HG03097 (cell line): ENCODE results near the gene RFX1.
"Not testable (repeated sequence)": the region's sequence is repeated elsewhere in the genome, so short reads cannot be mapped to it uniquely, and the experiment has no call there.

Experiments
- ATAC-seq: cut with Tn5 transposase; IDR thresholded peaks from one replicate; pipeline ENCODE4 v1.9.1; 2021; ENCODE audit not compliant: unreplicated experiment, low FRiP score

Gene RFX1

GRCh38 chr19:13938301-13939064 lies 67.6 kb downstream of the RFX1 start, which contains the start of gene PODNL1:
PODNL1 (minus strand) TSS chr19:13938417; CDS start chr19:13938181, 236 bp downstream.
- no peak for ATAC-seq

DNA sequence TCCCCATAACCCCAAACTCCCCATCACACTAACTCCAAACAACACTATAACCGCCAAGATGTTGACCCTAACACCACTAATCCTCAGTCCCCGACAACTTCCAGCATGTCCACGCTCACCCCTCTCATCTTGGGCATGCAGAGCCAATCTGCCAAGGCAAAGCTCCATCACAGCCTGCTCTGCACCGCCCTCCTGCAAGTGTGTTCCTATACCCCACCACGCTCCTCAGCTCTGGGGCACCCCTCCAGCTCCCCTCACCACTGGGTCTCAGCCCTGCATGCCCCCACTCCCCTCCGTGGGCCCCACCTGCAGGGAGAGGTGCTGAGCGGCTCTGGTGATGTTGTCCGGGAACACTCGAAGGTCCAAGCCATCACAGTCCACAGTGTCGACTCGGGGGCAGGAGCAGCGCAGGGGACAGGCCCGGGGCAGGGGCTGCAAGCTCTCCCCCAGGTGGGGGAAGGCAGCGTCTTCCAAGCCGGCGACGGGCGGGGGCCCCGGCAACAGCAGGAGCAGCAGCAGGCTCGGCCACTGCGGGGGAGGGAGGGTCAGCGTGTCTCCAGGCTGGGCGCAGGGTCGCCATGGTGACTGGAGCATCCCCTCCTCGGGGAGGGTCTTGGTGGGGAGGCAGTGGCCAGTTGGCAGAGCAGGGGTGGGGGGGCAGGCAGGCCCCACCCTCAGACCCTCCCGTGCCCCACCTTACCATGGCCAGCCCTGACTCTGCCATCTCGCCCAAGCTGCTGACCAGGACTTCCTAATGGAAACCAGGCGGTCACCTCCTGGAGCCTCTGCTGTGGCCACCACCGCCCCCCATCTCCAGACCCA lies 68.4 kb downstream of the RFX1 start:
- ATAC-seq: no peak

DNA sequence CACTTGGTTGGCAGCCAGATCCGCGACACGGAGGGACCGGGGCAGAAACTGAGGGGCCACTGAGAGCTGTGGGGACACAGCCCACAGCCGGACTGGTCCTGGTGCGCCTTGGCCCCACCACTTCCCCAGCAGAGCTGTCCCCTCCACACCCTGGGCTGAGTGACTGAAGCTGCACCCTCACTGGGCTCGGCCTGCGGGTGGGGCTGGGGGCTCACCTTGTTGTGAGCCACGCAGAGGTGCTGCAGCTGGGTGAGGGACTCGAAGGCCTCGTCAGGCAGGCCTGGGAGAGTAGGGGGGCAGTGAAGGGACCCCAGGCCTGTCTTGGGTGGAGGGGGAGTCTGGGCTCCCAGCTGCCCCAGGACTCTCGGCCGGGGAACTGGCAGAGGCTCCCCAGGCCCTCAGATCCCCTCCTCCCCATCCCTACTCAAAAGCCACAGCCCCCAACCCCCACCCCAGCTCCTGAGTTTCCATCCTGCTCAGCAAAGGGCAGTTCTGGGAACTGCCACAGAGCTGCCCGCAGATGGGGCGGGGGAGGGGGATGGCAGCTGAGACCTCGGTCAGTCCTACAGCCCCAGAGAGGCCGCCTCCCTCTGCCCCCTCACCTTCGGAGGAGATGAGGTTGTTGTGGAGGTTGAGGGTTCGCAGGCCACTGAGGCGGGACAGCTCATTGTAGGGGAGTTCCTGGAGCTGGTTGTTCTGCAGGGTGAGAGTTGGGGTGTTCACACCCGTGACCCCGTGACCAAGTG lies 70.2 kb downstream of the RFX1 start:
- ATAC-seq: no peak

GRCh38 chr19:13934785-13935109 lies 71.4 kb downstream of the RFX1 start:
- ATAC-seq: no peak

DNA sequence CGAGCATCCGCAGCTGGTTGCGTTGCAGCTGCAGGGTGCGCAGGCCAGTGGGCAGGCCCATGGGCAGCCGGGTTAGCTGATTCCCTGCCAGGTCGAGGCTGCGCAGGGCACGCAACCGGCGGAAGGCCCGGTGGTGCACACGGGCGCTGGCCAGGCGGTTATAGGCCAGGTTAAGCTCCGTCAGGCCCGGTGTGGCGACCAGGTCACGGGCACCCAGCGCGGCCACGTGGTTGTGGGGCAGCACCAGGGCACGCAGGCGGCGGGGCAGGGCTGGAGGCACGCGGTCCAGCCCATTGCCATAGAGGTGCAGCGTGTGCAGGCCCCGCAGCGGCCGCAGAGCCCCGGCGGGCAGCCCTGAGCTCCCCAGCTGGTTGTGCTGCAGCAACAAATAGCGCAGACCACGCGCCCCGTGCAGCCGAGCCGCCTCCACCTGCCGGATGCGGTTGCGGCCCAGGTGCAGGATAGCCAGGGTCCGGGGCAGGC lies 73.2 kb downstream of the RFX1 start:
- ATAC-seq: no peak

DNA sequence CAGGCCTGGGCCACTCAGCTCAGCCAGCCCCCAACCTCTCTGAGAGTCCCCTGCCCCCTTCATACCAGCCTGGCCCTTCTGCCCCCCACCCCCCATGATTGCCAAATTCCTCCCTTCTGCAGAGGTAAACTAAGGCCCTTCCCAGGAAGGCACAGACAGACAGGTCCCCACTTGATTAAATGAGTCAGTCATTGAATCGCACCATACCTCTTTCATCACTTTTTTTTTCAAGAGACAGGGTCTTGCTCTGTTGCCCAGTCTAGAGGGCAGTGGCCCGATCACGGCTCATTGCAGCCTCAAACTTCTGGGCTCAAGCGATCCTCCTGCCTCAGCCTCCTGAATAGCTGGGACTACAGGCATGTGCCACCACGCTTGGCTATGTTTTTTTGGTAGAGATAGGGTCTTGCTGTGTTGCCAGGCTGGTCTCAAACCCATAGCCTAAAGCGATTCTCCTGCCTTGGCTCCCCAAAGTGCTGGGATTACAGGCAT lies 73.9 kb downstream of the RFX1 start:
- no peak for ATAC-seq

GRCh38 chr19:13931391-13932148 lies 74.5 kb downstream of the RFX1 start:
- no peak for ATAC-seq

DNA sequence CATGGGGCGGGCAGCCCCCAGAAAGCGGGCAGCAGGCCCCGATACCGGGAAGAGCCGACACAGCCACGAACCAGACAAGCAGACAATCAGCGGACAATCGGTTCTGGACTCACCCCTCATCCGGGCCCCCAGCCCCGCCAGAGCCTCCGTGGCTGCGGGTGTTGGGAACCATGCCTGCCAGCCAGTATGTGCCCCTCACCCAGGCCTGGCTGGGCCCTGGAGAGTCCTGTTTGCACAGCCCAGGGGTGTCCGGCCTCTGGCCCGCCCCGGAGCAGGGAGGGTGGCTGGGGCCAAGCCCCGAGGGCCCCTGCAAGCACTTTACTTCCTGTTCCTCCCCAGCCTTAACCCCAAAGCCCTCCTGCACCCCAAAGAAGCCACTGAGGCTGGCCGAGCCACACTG lies 75.7 kb downstream of the RFX1 start:
- no peak for ATAC-seq

GRCh38 chr19:13929956-13930355 lies 76.2 kb downstream of the RFX1 start:
- ATAC-seq: no peak

DNA sequence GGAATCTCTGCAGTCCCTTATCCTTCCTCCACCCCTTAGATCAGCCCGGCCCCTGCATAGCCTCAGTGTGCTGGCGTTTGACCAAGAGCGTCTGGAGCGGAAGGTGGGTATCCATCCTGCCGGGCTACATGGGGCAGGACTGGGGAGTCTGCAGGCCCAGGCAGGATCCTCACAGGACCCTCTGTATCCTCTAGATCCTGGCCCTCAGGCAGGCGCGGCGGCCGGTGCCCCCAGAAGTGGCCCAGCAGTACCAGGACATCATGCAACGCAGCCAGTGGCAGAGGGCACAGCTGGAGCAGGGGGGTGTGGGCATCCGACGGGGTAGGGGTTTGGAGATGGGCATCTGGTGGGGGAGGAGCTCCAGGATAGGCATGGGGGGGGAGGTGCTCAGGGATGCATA lies 76.8 kb downstream of the RFX1 start:
- ATAC-seq: no peak

DNA sequence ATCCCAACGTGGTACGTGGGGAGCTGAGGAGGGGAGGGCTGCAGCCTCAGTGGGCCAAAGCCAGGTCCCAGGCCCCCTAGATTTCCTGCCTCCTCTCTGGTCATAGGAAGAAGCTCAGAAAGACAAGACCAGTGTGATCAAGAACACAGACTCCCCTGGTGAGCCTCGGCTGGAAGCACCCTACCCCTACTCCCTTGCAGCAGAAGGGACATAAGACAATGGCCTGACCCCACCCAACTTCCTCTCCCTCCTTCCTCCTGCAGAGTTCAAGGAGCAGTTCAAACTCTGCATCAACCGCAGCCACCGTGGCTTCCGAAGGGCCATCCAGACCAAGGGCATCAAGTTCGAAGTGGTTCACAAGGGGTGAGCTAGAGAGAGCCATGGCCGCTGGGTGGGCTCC lies 79.4 kb downstream of the RFX1 start:
- ATAC-seq: no peak

GRCh38 chr19:13926010-13926409 lies 80.1 kb downstream of the RFX1 start:
- ATAC-seq: no peak

- ATAC-seq: no peak
These were observed 82.7 kb downstream of the RFX1 start for GRCh38 chr19:13923194-13923987.

GRCh38 chr19:13922118-13922517 lies 84.0 kb downstream of the RFX1 start:
- not testable (repeated sequence) for ATAC-seq

DNA sequence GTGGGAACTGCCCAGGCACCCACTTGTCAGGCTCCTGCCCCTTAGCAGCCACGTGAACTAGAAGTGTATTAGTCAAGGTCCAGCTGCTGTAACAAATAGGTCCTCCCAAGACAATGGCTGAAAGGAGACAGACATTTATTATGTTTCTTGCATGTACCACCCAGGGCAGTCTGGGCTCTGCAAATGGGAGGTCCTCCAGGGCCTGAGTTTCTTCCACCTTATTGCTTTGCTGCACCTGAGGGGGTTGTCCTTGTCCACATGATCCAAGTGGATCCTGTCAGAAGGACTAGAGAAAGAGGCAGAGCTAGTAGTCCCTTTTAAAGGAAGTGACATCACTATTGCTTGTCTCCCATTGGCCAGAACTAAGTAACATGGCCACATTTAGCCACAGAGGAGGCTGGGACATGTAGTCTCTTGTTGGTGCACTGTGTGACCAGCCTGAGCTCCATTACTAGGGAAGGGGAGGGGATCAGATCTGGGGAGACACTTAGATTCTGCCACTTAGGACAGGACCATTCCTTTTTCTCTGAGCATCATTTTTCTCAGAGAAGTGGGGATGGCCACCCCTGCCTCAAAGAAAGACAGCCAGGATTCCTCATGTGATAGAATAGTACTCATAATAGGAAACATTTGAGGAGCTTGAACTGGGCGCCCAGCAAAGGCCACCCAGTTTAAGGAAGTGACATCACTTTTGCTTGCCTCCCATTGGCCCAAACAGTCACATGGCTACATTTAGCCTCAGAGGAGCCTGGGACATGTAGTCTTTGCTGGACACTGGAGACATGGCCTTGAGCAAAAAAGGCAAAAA lies 85.0 kb downstream of the RFX1 start:
- no peak for ATAC-seq

GRCh38 chr19:13920524-13920923 lies 85.6 kb downstream of the RFX1 start:
- ATAC-seq: no peak

DNA sequence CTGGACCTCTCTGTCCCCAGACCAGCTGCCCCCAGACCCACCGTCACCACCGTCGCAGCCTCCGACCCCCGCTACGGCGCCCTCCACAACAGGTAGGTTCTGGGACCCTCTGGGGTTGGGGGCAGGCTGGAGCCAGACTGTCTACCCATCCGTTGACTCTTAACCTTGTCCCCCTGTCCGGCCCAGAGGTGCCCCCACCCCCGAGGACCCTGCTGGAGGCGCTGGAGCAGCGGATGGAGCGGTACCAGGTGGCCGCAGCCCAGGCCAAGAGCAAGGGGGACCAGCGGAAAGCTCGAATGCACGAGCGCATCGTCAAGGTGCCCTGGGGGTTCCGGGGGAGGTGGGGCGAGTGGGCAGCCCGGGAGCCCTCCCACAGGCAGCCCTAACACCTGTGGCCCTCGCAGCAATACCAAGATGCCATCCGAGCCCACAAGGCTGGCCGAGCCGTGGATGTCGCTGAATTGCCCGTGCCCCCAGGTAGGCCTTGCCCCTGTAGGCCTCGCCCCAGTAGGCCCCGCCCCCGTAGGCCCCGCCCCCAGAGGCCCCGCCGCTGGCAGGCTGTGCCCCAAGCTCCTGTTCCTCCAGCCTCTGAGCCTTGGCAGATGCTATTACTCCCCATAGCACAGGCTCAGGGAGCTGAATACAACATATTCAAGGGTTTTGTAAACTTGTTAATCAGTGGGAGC lies 87.3 kb downstream of the RFX1 start:
- ATAC-seq: no peak

DNA sequence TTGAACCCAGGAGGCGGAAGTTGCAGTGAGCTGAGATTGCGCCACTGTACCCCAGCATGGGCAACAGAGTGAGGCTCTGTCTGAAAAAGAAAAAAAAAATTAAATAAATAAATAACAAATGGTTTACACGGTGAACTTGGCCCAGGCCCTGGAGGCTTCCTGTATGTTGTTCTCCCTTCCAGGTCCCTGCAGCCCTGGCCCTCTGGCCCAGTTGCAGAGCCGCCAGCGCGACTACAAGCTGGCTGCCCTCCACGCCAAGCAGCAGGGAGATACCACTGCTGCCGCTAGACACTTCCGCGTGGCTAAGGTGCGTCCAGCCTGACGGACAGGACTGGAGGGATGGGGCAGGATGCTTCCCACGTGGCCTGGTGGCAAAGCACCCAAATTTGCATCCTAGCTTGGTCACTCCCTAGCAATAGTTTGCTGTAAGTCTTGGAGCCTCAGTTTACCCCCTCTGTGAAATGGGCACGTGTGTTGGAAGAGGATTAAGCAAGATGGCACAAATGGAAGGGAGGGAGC lies 88.2 kb downstream of the RFX1 start:
- no peak for ATAC-seq
